Hepatocyte (in vitro differentiated cells): ENCODE measurements around the gene OLFML3. TPM values are rescaled to one million over a fixed set of nuclear protein-coding genes. Genes with fewer than 3 reads are reported as not detected.
"Not testable (repeated sequence)": the region's sequence is repeated elsewhere in the genome, so short reads cannot be mapped to it uniquely, and the experiment has no call there.

Experiments
- DNase-seq: peaks from one replicate; pipeline ENCODE4 v3.0.0-alpha.2; 2016; ENCODE audit warnings: low spot score
- H2AFZ ChIP-seq: fragments of 200-600 bp; sonication (generic); 2 replicates; pipeline ENCODE4 v1.6.0; 2016; ENCODE audit warnings: antibody characterized with exemption, mild to moderate bottlenecking
- H3K27ac ChIP-seq: fragments of 200-600 bp; sonication (generic); 2 replicates; pipeline ENCODE4 v1.5.1; 2016; ENCODE audit warnings: mild to moderate bottlenecking
- H3K27me3 ChIP-seq: fragments of 200-600 bp; sonication (generic); 2 replicates; pipeline ENCODE4 v1.6.1; 2016
- H3K36me3 ChIP-seq: fragments of 200-600 bp; sonication (generic); replicated peaks from 2 replicates; pipeline ENCODE4 v1.5.1; 2016; ENCODE audit warnings: low read depth; ENCODE audit not compliant: insufficient read depth
- H3K4me1 ChIP-seq: fragments of 200-600 bp; sonication (generic); 2 replicates; pipeline ENCODE4 v1.5.1; 2016; ENCODE audit warnings: mild to moderate bottlenecking, moderate library complexity; ENCODE audit not compliant: insufficient read depth
- H3K4me2 ChIP-seq: fragments of 200-600 bp; sonication (generic); 2 replicates; pipeline ENCODE4 v1.6.0; 2016
- H3K4me3 ChIP-seq: fragments of 200-600 bp; sonication (generic); 2 replicates; pipeline ENCODE4 v1.5.1; 2016; ENCODE audit warnings: mild to moderate bottlenecking
- H3K79me2 ChIP-seq: fragments of 200-600 bp; sonication (generic); 2 replicates; pipeline ENCODE4 v1.6.0; 2017; ENCODE audit warnings: mild to moderate bottlenecking
- H3K9me2 ChIP-seq: fragments of 200-600 bp; sonication (generic); replicated peaks from 2 replicates; pipeline ENCODE4 v1.6.0; 2017; ENCODE audit warnings: mild to moderate bottlenecking; ENCODE audit not compliant: insufficient read depth
- H3K9me3 ChIP-seq: fragments of 200-600 bp; sonication (generic); 2 replicates; pipeline ENCODE4 v1.5.1; 2016; ENCODE audit warnings: low read depth, mild to moderate bottlenecking
- H4K20me1 ChIP-seq: fragments of 200-600 bp; sonication (generic); 2 replicates; pipeline ENCODE4 v1.6.0; 2016; ENCODE audit warnings: mild to moderate bottlenecking; ENCODE audit not compliant: insufficient read depth, poor library complexity, severe bottlenecking
- EZH2 ChIP-seq: fragments of 200-600 bp; sonication (generic); IDR thresholded peaks from 2 replicates; pipeline ENCODE4 v1.6.1; 2016; ENCODE audit warnings: antibody characterized with exemption, mild to moderate bottlenecking, borderline replicate concordance
- EZH2phosphoT487 ChIP-seq: fragments of 200-600 bp; sonication (generic); IDR thresholded peaks from one replicate; pipeline ENCODE4 v1.6.1; 2018; ENCODE audit warnings: antibody characterized with exemption, mild to moderate bottlenecking, low read depth, moderate library complexity; ENCODE audit not compliant: unreplicated experiment, severe bottlenecking
- WGBS: methylation state at CpG from one replicate; pipeline ENCODE4 v1.1.6; 2016; ENCODE audit warnings: low lambda C conversion rate; ENCODE audit errors: missing lambda C conversion rate; 5-methylcytosine and 5-hydroxymethylcytosine counted together
- polyA plus RNA-seq: library from polyadenylated mRNA; unstranded; fragments of >200 nt; fragmentation: Nextera tagmentation; extraction: Ambion mirVana; gene quantifications from 2 replicates; pipeline ENCODE4 v1.2.1, GENCODE V29; 2016
- total RNA-seq: library from RNA; depleted of rRNA; stranded (reverse); fragments of >200 nt; gene quantifications from 2 replicates; pipeline ENCODE4 v1.2.3, GENCODE V29; 2014
- TF ChIP-seq, protein P1 (sequence below): fragments of 200-600 bp; sonication (generic); IDR thresholded peaks from 2 replicates; pipeline ENCODE4 v1.5.1; 2016; ENCODE audit warnings: antibody characterized with exemption, mild to moderate bottlenecking; ENCODE audit not compliant: poor library complexity

Gene OLFML3
- total and polyA plus RNA-seq, 2 experiments from 2014 or later = 441 to 494 TPM

DNA sequence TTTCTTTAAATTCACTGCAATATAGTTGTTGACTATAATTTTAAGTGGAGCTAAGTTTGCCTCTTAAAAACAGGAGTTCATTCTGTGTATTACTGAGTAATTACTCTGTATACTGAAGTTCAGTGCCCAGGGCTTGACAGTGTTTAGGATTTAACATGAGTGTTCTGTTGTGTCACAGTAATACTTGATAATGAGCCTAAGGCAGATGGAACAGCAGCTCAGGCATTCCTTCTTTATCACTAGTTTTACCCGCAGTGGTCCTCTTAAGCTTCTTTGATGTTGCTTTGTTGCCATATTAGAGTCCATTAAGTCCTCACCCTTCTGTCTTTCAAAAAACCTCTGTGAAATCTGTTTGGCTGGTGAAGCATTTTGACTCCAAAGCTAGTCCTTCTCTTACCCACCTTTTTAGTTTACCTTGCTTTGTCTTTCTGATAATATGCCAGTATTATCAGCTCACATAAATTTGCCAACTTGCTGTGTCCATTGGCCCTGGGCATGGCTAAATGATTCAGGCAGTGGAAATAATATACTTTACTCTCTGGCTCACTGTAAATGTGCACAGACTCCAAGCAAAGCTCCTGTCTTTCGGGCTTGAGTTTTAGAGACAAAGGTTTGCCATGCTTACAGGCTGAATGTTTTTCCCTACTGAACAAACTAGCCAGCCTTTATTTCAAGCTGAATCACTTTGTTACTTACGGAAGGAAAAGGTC is 32.4 kb upstream of the OLFML3 start:
- no peak for DNase-seq
- Histone ChIP-seq H3K4me1 (peaks cover 31% of the 10 kb centered on the region), H3K27ac (peak overlapping the region; percentile 41), H3K4me3 (no peak overlapping the region), H3K36me3 (no peaks in the 10 kb centered on the region), H3K27me3 (no peaks in the 10 kb centered on the region), H3K9me2 (no peaks in the 10 kb centered on the region), H3K79me2 (peaks cover 83% of the 10 kb centered on the region), H3K4me2 (peak overlapping the region; percentile 43), H2AFZ (no peak overlapping the region), H4K20me1 (peaks cover 16% of the 10 kb centered on the region), H3K9me3 (no peaks in the 10 kb centered on the region)
- 24% methylated on average over 3 of the region's 3 CpGs for WGBS
- no peak for TF ChIP-seq EZH2phosphoT487
- TF ChIP-seq, protein P1, sequence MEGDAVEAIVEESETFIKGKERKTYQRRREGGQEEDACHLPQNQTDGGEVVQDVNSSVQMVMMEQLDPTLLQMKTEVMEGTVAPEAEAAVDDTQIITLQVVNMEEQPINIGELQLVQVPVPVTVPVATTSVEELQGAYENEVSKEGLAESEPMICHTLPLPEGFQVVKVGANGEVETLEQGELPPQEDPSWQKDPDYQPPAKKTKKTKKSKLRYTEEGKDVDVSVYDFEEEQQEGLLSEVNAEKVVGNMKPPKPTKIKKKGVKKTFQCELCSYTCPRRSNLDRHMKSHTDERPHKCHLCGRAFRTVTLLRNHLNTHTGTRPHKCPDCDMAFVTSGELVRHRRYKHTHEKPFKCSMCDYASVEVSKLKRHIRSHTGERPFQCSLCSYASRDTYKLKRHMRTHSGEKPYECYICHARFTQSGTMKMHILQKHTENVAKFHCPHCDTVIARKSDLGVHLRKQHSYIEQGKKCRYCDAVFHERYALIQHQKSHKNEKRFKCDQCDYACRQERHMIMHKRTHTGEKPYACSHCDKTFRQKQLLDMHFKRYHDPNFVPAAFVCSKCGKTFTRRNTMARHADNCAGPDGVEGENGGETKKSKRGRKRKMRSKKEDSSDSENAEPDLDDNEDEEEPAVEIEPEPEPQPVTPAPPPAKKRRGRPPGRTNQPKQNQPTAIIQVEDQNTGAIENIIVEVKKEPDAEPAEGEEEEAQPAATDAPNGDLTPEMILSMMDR = no peak
- TF ChIP-seq EZH2 = no peak

DNA sequence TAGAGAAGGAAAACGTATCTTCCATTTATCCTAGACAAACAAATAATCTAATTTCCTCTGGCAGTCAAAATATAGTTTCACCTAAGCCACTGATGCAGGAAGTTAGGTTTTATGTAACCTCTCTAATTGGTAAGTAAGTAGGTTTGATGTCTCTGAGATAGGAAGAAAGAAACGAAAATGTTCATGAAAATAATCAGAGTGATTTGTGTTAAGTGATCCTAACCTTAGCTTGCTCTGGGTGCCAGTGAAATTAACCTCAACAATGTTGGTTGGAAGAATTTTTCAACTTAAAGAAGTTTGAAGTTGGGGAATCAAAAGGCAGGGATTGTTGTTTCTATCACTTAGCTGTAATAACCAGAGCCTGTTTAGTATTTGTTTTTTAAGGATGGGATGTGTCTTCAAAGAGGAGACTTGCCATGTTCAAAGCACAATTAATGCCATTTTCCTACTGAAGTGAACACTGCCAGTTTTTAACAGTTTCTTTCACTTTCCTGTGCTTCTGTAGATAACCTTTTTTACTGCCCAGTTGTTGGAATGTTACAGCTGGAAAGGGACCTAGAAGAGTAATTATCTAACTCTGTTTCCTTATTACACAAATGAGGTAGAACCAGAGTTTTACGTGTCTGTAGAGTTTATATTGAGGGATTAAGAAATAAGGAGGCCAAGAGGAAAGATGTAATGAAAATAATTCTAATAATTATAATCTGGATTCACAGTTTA is 31.7 kb upstream of the OLFML3 start:
- no peak overlapping the region for H2AFZ ChIP-seq
- TF ChIP-seq, protein P1 = no peak
- TF ChIP-seq EZH2phosphoT487 (no peak), EZH2 (no peak)
- H3K27me3 ChIP-seq = no peaks in the 10 kb centered on the region
- peak overlapping the region; percentile 43 for H3K4me2 ChIP-seq
- H3K9me2 ChIP-seq = no peaks in the 10 kb centered on the region
- no peaks in the 10 kb centered on the region for H3K36me3 ChIP-seq
- H3K4me1 ChIP-seq = peaks cover 31% of the 10 kb centered on the region
- H4K20me1 ChIP-seq = peaks cover 16% of the 10 kb centered on the region
- H3K9me3 ChIP-seq = no peaks in the 10 kb centered on the region
- H3K79me2 ChIP-seq = peaks cover 84% of the 10 kb centered on the region
- WGBS = 30% methylated on average over 3 of the region's 3 CpGs
- no peak for DNase-seq
- peak overlapping the region; percentile 41 for H3K27ac ChIP-seq
- no peak overlapping the region for H3K4me3 ChIP-seq

DNA sequence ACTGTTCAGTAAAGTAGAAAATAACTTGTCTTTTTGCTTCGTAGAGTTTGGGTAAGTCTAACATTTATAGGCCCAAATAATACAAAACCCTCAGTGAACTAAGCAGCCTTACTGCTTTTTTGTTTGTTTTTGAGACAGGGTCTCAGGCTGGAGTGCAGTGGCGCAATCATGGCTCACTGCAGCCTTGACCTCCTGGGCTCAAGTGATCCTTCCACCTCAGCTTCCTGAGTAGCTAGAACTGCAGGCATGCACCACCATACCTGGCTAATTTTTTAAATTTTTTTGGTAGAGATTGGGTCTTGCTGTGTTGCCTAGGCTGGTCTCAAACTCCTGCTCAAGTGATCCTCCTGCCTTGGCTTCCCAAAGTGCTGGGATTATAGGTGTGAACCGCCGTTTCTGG is 31.1 kb upstream of the OLFML3 start:
- not testable (repeated sequence) for H3K27me3 ChIP-seq, H2AFZ ChIP-seq, DNase-seq, H3K9me2 ChIP-seq, H3K36me3 ChIP-seq, H3K9me3 ChIP-seq, H3K4me3 ChIP-seq
- H4K20me1 ChIP-seq = peaks cover 16% of the 10 kb centered on the region
- H3K4me1 ChIP-seq = peaks cover 31% of the 10 kb centered on the region
- 82% methylated on average over 4 of the region's 4 CpGs for WGBS
- H3K4me2 ChIP-seq = peak overlapping the region; percentile 43
- peak overlapping the region; percentile 41 for H3K27ac ChIP-seq
- H3K79me2 ChIP-seq = peaks cover 82% of the 10 kb centered on the region

DNA sequence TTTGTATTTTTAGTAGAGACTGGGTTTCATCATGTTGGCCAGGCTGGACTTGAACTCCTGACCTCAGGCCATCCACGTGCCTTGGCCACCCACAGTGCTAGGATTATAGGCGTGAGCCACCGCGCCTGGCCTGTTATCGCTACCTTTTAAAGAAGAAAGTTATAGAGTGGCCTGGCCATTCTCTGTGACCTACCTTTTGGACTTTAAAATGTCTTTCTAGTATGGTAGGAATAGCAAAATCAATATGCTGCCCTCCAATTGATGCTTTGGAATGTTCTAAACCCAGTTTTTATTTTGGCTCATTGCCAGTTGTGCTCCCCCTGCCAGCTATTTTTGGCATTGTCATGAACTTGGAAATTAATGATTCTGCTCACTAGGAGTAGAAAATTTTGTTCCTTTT is 30.3 kb upstream of the OLFML3 start:
- TF ChIP-seq, protein P1 = peak; percentile 29
- TF ChIP-seq EZH2phosphoT487 (no peak), EZH2 (no peak)
- H3K4me1 ChIP-seq = peaks cover 31% of the 10 kb centered on the region
- WGBS = 64% methylated on average over 5 of the region's 5 CpGs
- peaks cover 12% of the 10 kb centered on the region for H4K20me1 ChIP-seq
- no peaks in the 10 kb centered on the region for H3K9me2 ChIP-seq
- no peak for DNase-seq
- H3K27me3 ChIP-seq = no peaks in the 10 kb centered on the region
- no peak overlapping the region for H3K27ac ChIP-seq
- no peak overlapping the region for H2AFZ ChIP-seq
- no peaks in the 10 kb centered on the region for H3K9me3 ChIP-seq
- no peaks in the 10 kb centered on the region for H3K36me3 ChIP-seq
- H3K4me3 ChIP-seq = no peak overlapping the region
- peaks cover 78% of the 10 kb centered on the region for H3K79me2 ChIP-seq
- no peak overlapping the region for H3K4me2 ChIP-seq
